GM18868 (cell line): ENCODE results near the gene C1orf174.

ENCODE experiments used
- ATAC-seq: cut with Tn5 transposase; IDR thresholded peaks from one replicate; pipeline ENCODE4 v1.9.1; 2021; ENCODE audit warnings: mild to moderate bottlenecking, moderate library complexity; ENCODE audit not compliant: unreplicated experiment

The C1orf174 gene

GRCh38 chr1:3900150-3900968 is at the start of gene C1orf174:
C1orf174 (minus strand) TSS chr1:3900272; CDS start chr1:3900186, 86 bp downstream.
- peak; percentile 74 for ATAC-seq

- no peak for ATAC-seq
Observed at GRCh38 chr1:3948344-3948743, 48.3 kb upstream of the C1orf174 start.

GRCh38 chr1:3945916-3946840 is 46.1 kb upstream of the C1orf174 start:
- no peak for ATAC-seq

GRCh38 chr1:3945222-3945621 is 45.1 kb upstream of the C1orf174 start:
- ATAC-seq, result no peak

GRCh38 chr1:3944578-3945125 is 44.6 kb upstream of the C1orf174 start:
- no peak for ATAC-seq

GRCh38 chr1:3943806-3944577 is 43.9 kb upstream of the C1orf174 start:
- no peak for ATAC-seq

- no peak for ATAC-seq
Observed at GRCh38 chr1:3943123-3943431, 43.0 kb upstream of the C1orf174 start.

- ATAC-seq, result no peak
Observed at GRCh38 chr1:3942416-3943122, 42.5 kb upstream of the C1orf174 start.

- no peak for ATAC-seq
Observed at GRCh38 chr1:3940754-3941345, 40.8 kb upstream of the C1orf174 start.

- no peak for ATAC-seq
Observed at GRCh38 chr1:3940081-3940753, 40.1 kb upstream of the C1orf174 start.

GRCh38 chr1:3939242-3940080 is 39.4 kb upstream of the C1orf174 start:
- ATAC-seq, result no peak

GRCh38 chr1:3932156-3932919 is 32.3 kb upstream of the C1orf174 start:
- ATAC-seq, result no peak

GRCh38 chr1:3931007-3931912 is 31.2 kb upstream of the C1orf174 start:
- no peak for ATAC-seq

- no peak for ATAC-seq
Observed at GRCh38 chr1:3930301-3931006, 30.4 kb upstream of the C1orf174 start.

GRCh38 chr1:3929126-3929525 is 29.1 kb upstream of the C1orf174 start:
- no peak for ATAC-seq

- ATAC-seq, result no peak
Observed at GRCh38 chr1:3928586-3928985, 28.5 kb upstream of the C1orf174 start.
